HepG2 (cell line): ENCODE results near the gene TLK1. TPM values are rescaled to one million over a fixed set of nuclear protein-coding genes. Genes with fewer than 3 reads are reported as not detected.

Experiments
- ETV6 ChIP-seq: sonication (generic); formaldehyde crosslinking; conservative IDR thresholded peaks from 2 replicates; pipeline ENCODE4 v1.4.0; 2020; ENCODE audit warnings: missing genetic modification reagents
- FOSL1 ChIP-seq: sonication (generic); formaldehyde crosslinking; IDR thresholded peaks from 2 replicates; pipeline ENCODE4 v1.9.0; 2021; ENCODE audit warnings: missing genetic modification reagents, borderline replicate concordance
- GABPA ChIP-seq, 2 experiments: IDR thresholded peaks; 2 replicates each; pipeline ENCODE4 v1.6.1; 2011 to 2016; ENCODE audit warnings: low read depth in 2 of 2, low read length in 1 of 2, missing biosample characterization in 1 of 2, missing genetic modification characterization in 1 of 2
- GPN1 ChIP-seq: sonication (generic); formaldehyde crosslinking; IDR thresholded peaks from 2 replicates; pipeline ENCODE4 v1.5.1; 2020; ENCODE audit warnings: missing genetic modification reagents, borderline replicate concordance
- HNF4A ChIP-seq: sonication (generic); formaldehyde crosslinking; IDR thresholded peaks from 2 replicates; pipeline ENCODE4 v1.4.0; 2020; ENCODE audit warnings: missing genetic modification reagents
- NFATC3 ChIP-seq: sonication (generic); formaldehyde crosslinking; IDR thresholded peaks from 2 replicates; pipeline ENCODE4 v1.5.1; 2020; ENCODE audit warnings: mild to moderate bottlenecking, missing genetic modification reagents
- SAFB2 ChIP-seq: sonication (generic); formaldehyde crosslinking; IDR thresholded peaks from 2 replicates; pipeline ENCODE4 v1.5.1; 2020; ENCODE audit warnings: missing genetic modification reagents, low read depth, mild to moderate bottlenecking, borderline replicate concordance
- SAP130 ChIP-seq: IDR thresholded peaks from 2 replicates; pipeline ENCODE4 v1.6.1; 2016; ENCODE audit warnings: low read depth
- TBL1XR1 ChIP-seq: fragments of 150-350 bp; IDR thresholded peaks from 2 replicates; pipeline ENCODE4 v1.6.1; 2014; ENCODE audit warnings: borderline replicate concordance, low read length; ENCODE audit not compliant: partially characterized antibody
- TEAD2 ChIP-seq: sonication (generic); formaldehyde crosslinking; IDR thresholded peaks from 2 replicates; pipeline ENCODE4 v1.9.0; 2021; ENCODE audit warnings: missing genetic modification reagents
- TGIF2 ChIP-seq: IDR thresholded peaks from 2 replicates; pipeline ENCODE4 v1.6.1; 2016; ENCODE audit warnings: control low read depth, missing compliant biosample characterization
- ZBTB1 ChIP-seq: sonication (generic); formaldehyde crosslinking; IDR thresholded peaks from 2 replicates; pipeline ENCODE4 v1.4.0; 2020; ENCODE audit warnings: missing genetic modification reagents, borderline replicate concordance
- ZBTB42 ChIP-seq: sonication (generic); formaldehyde crosslinking; IDR thresholded peaks from 2 replicates; pipeline ENCODE4 v1.5.0; 2020; ENCODE audit warnings: mild to moderate bottlenecking, missing genetic modification reagents
- ZNF12 ChIP-seq: sonication (generic); formaldehyde crosslinking; IDR thresholded peaks from 2 replicates; pipeline ENCODE4 v1.5.0; 2020; ENCODE audit warnings: missing genetic modification reagents
- ZNF3 ChIP-seq: IDR thresholded peaks from 2 replicates; pipeline ENCODE4 v1.7.0; 2017; ENCODE audit warnings: inconsistent platforms
- ZNF343 ChIP-seq: sonication (generic); formaldehyde crosslinking; IDR thresholded peaks from 2 replicates; pipeline ENCODE4 v1.4.0; 2020; ENCODE audit warnings: mild to moderate bottlenecking, missing genetic modification reagents
- ZNF616 ChIP-seq: sonication (generic); formaldehyde crosslinking; IDR thresholded peaks from 2 replicates; pipeline ENCODE4 v1.5.0; 2020; ENCODE audit warnings: low read depth, mild to moderate bottlenecking, missing genetic modification reagents
- polyA plus RNA-seq, 8 experiments: library from polyadenylated mRNA; depleted of rRNA in 3 of 8; stranded (reverse) in 7 of 8; unstranded in 1 of 8; fragments of >200 nt; fragmentation: Illumina TruSeq in 4 of 8; extraction: Trizol in 4 of 8; gene quantifications; 2 replicates each; pipeline versions ENCODE4 v1.2.1 to v1.2.3, GENCODE V29; 2011 to 2016; ENCODE audit warnings: low read depth in 4 of 8, missing spikeins in 1 of 8, mixed read lengths in 1 of 8; ENCODE audit not compliant: insufficient read depth in 1 of 8
- total RNA-seq, 5 experiments: library from RNA; depleted of rRNA; stranded (reverse); fragments of >200 nt; fragmentation: Illumina TruSeq; extraction: Trizol; gene quantifications; 2 replicates each; pipeline ENCODE4 v1.2.3, GENCODE V29; 2016; ENCODE audit warnings: low read depth in 1 of 5
- TF ChIP-seq, protein P1 (sequence below): fragments of 450-650 bp; IDR thresholded peaks from 2 replicates; pipeline ENCODE4 v1.6.1; 2017; ENCODE audit warnings: mild to moderate bottlenecking
- TF ChIP-seq, protein P2 (sequence below): sonication (generic); formaldehyde crosslinking; IDR thresholded peaks from 2 replicates; pipeline ENCODE4 v1.5.0; 2020; ENCODE audit warnings: mild to moderate bottlenecking, missing genetic modification reagents
- TF ChIP-seq, protein P3 (sequence below): sonication (generic); formaldehyde crosslinking; conservative IDR thresholded peaks from 2 replicates; pipeline ENCODE4 v1.4.0; 2020; ENCODE audit warnings: missing genetic modification reagents
- TF ChIP-seq, protein P4 (sequence below): sonication (generic); formaldehyde crosslinking; IDR thresholded peaks from 2 replicates; pipeline ENCODE4 v1.4.0; 2020; ENCODE audit warnings: missing genetic modification reagents

The TLK1 gene
- total and polyA plus RNA-seq, 2 of the 13 experiments (the other 11 are each of a cell fraction or from before 2014, with no cell fraction given): 16.8 to 28.7 TPM

DNA sequence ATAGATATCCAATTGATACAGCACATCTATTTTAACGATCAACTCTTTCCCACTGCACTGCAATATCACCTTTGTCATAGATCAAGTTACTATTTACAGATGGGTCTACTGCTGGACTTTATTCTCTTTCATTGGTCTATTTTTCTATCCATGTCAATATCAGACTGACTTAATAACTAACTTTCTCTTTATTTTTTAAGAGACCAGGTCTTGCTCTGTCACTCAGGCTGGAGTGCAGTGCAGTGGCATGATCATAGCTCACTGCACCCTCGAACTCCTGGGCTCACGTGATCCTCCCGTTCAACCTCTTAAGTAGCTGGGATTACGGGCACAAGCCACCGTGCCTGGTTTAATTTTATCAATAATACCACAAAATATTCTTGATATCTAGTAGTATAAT lies 71.2 kb downstream of the TLK1 start (continued):
- TF ChIP-seq, protein P1, sequence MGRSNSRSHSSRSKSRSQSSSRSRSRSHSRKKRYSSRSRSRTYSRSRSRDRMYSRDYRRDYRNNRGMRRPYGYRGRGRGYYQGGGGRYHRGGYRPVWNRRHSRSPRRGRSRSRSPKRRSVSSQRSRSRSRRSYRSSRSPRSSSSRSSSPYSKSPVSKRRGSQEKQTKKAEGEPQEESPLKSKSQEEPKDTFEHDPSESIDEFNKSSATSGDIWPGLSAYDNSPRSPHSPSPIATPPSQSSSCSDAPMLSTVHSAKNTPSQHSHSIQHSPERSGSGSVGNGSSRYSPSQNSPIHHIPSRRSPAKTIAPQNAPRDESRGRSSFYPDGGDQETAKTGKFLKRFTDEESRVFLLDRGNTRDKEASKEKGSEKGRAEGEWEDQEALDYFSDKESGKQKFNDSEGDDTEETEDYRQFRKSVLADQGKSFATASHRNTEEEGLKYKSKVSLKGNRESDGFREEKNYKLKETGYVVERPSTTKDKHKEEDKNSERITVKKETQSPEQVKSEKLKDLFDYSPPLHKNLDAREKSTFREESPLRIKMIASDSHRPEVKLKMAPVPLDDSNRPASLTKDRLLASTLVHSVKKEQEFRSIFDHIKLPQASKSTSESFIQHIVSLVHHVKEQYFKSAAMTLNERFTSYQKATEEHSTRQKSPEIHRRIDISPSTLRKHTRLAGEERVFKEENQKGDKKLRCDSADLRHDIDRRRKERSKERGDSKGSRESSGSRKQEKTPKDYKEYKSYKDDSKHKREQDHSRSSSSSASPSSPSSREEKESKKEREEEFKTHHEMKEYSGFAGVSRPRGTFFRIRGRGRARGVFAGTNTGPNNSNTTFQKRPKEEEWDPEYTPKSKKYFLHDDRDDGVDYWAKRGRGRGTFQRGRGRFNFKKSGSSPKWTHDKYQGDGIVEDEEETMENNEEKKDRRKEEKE: no peak
- TF ChIP-seq ZNF12 (no peak), ZBTB1 (CRISPR knock-in tag) (no peak), SAFB2 (CRISPR knock-in tag) (no peak), TEAD2 (CRISPR knock-in tag) (no peak), TGIF2 (no peak), ETV6 (CRISPR knock-in tag) (no peak), ZBTB42 (no peak), SAP130 (CRISPR knock-in tag) (peak; percentile 60), FOSL1 (CRISPR knock-in tag) (no peak), ZNF616 (CRISPR knock-in tag) (no peak), NFATC3 (CRISPR knock-in tag) (no peak), ZNF343 (CRISPR knock-in tag) (no peak), HNF4A (CRISPR knock-in tag) (peak; percentile 57; the same call in 1 of the 2 replicates), TBL1XR1 (no peak), GPN1 (no peak), GABPA (IDR thresholded peaks at IDR 0.05; ENCODE audit: low read depth, low read length) (no peak), GABPA (CRISPR knock-in tag; IDR thresholded peaks at IDR 0.05; ENCODE audit: low read depth) (no peak), ZNF3 (CRISPR knock-in tag) (no peak)
- TF ChIP-seq, protein P2, sequence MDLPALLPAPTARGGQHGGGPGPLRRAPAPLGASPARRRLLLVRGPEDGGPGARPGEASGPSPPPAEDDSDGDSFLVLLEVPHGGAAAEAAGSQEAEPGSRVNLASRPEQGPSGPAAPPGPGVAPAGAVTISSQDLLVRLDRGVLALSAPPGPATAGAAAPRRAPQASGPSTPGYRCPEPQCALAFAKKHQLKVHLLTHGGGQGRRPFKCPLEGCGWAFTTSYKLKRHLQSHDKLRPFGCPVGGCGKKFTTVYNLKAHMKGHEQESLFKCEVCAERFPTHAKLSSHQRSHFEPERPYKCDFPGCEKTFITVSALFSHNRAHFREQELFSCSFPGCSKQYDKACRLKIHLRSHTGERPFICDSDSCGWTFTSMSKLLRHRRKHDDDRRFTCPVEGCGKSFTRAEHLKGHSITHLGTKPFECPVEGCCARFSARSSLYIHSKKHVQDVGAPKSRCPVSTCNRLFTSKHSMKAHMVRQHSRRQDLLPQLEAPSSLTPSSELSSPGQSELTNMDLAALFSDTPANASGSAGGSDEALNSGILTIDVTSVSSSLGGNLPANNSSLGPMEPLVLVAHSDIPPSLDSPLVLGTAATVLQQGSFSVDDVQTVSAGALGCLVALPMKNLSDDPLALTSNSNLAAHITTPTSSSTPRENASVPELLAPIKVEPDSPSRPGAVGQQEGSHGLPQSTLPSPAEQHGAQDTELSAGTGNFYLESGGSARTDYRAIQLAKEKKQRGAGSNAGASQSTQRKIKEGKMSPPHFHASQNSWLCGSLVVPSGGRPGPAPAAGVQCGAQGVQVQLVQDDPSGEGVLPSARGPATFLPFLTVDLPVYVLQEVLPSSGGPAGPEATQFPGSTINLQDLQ (CRISPR knock-in tag): no peak
- TF ChIP-seq, protein P3, sequence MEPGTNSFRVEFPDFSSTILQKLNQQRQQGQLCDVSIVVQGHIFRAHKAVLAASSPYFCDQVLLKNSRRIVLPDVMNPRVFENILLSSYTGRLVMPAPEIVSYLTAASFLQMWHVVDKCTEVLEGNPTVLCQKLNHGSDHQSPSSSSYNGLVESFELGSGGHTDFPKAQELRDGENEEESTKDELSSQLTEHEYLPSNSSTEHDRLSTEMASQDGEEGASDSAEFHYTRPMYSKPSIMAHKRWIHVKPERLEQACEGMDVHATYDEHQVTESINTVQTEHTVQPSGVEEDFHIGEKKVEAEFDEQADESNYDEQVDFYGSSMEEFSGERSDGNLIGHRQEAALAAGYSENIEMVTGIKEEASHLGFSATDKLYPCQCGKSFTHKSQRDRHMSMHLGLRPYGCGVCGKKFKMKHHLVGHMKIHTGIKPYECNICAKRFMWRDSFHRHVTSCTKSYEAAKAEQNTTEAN (CRISPR knock-in tag): no peak
- TF ChIP-seq, protein P4, sequence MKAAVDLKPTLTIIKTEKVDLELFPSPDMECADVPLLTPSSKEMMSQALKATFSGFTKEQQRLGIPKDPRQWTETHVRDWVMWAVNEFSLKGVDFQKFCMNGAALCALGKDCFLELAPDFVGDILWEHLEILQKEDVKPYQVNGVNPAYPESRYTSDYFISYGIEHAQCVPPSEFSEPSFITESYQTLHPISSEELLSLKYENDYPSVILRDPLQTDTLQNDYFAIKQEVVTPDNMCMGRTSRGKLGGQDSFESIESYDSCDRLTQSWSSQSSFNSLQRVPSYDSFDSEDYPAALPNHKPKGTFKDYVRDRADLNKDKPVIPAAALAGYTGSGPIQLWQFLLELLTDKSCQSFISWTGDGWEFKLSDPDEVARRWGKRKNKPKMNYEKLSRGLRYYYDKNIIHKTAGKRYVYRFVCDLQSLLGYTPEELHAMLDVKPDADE: no peak
